ENCODE results near the gene SSC5D. TPM values are rescaled to one million over a fixed set of nuclear protein-coding genes. Genes with fewer than 3 reads are reported as not detected.

SSC5D gene
- total RNA-seq, 1 experiment from 2014 or later = 1.0 TPM

Other genes with a start within 250 kb of the SSC5D start
- 134 and 231 TPM in 2 replicates for gene PPP6R1, start 229.4 kb upstream of the SSC5D start, total RNA-seq (2014; rRNA removed; shearing (Covaris generic); ENCODE audit: low replicate concordance)
- gene HSPBP1, start 208.3 kb upstream of the SSC5D start, total RNA-seq (2014; rRNA removed; shearing (Covaris generic); ENCODE audit: low replicate concordance) = 35.0 and 62.5 TPM in 2 replicates
- 15.5 and 31.0 TPM in 2 replicates for gene BRSK1, start 204.4 kb upstream of the SSC5D start, total RNA-seq (2014; rRNA removed; shearing (Covaris generic); ENCODE audit: low replicate concordance)
- gene TMEM150B, start 163.1 kb upstream of the SSC5D start, total RNA-seq (2014; rRNA removed; shearing (Covaris generic); ENCODE audit: low replicate concordance) = 0.61 TPM in 1 of 2 replicates, not detected in the other
- gene KMT5C, start 148.6 kb upstream of the SSC5D start, total RNA-seq (2014; rRNA removed; shearing (Covaris generic); ENCODE audit: low replicate concordance) = 10.3 and 46.1 TPM in 2 replicates
- gene COX6B2, start 133.7 kb upstream of the SSC5D start, total RNA-seq (2014; rRNA removed; shearing (Covaris generic); ENCODE audit: low replicate concordance) = not detected in 2 replicates
- not detected in 2 replicates for gene GARIN5B, start 125.2 kb upstream of the SSC5D start, total RNA-seq (2014; rRNA removed; shearing (Covaris generic); ENCODE audit: low replicate concordance)
- 0.40 and 0.41 TPM in 2 replicates for gene IL11, start 118.0 kb upstream of the SSC5D start, total RNA-seq (2014; rRNA removed; shearing (Covaris generic); ENCODE audit: low replicate concordance)
- gene TMEM190, start 111.6 kb upstream of the SSC5D start, total RNA-seq (2014; rRNA removed; shearing (Covaris generic); ENCODE audit: low replicate concordance) = not detected in 2 replicates
- gene TMEM238, start 104.1 kb upstream of the SSC5D start, total RNA-seq (2014; rRNA removed; shearing (Covaris generic); ENCODE audit: low replicate concordance) = 0.89 and 8.0 TPM in 2 replicates
- gene RPL28, start 102.5 kb upstream of the SSC5D start, total RNA-seq (2014; rRNA removed; shearing (Covaris generic); ENCODE audit: low replicate concordance) = 959 and 1,311 TPM in 2 replicates
- gene UBE2S, start 80.6 kb upstream of the SSC5D start, total RNA-seq (2014; rRNA removed; shearing (Covaris generic); ENCODE audit: low replicate concordance) = 291 and 1,094 TPM in 2 replicates
- gene SHISA7, start 45.1 kb upstream of the SSC5D start, total RNA-seq (2014; rRNA removed; shearing (Covaris generic); ENCODE audit: low replicate concordance) = not detected in 2 replicates
- gene ISOC2, start 26.8 kb upstream of the SSC5D start, total RNA-seq (2014; rRNA removed; shearing (Covaris generic); ENCODE audit: low replicate concordance) = 102 and 151 TPM in 2 replicates
- not detected in 2 replicates for gene C19orf85, start 23.7 kb upstream of the SSC5D start, total RNA-seq (2014; rRNA removed; shearing (Covaris generic); ENCODE audit: low replicate concordance)
- gene ZNF628, start 11.8 kb upstream of the SSC5D start, total RNA-seq (2014; rRNA removed; shearing (Covaris generic); ENCODE audit: low replicate concordance) = 1.1 and 6.2 TPM in 2 replicates
- gene NAT14, start 3.2 kb upstream of the SSC5D start, total RNA-seq (2014; rRNA removed; shearing (Covaris generic); ENCODE audit: low replicate concordance) = 29.7 and 57.2 TPM in 2 replicates
- gene SBK2, start 48.7 kb downstream of the SSC5D start, total RNA-seq (2014; rRNA removed; shearing (Covaris generic); ENCODE audit: low replicate concordance) = not detected in 2 replicates
- gene SBK3, start 57.1 kb downstream of the SSC5D start, total RNA-seq (2014; rRNA removed; shearing (Covaris generic); ENCODE audit: low replicate concordance) = not detected in 2 replicates
- 5.0 and 8.5 TPM in 2 replicates for gene ZNF579, start 92.4 kb downstream of the SSC5D start, total RNA-seq (2014; rRNA removed; shearing (Covaris generic); ENCODE audit: low replicate concordance)
- gene FIZ1, start 111.1 kb downstream of the SSC5D start, total RNA-seq (2014; rRNA removed; shearing (Covaris generic); ENCODE audit: low replicate concordance) = 6.4 and 12.2 TPM in 2 replicates
- gene ZNF524, start 111.9 kb downstream of the SSC5D start, total RNA-seq (2014; rRNA removed; shearing (Covaris generic); ENCODE audit: low replicate concordance) = 8.4 and 20.3 TPM in 2 replicates
- 3.6 and 8.6 TPM in 2 replicates for gene ZNF865, start 117.2 kb downstream of the SSC5D start, total RNA-seq (2014; rRNA removed; shearing (Covaris generic); ENCODE audit: low replicate concordance)
- 2.8 and 3.5 TPM in 2 replicates for gene ZNF784, start 136.1 kb downstream of the SSC5D start, total RNA-seq (2014; rRNA removed; shearing (Covaris generic); ENCODE audit: low replicate concordance)
- gene ZNF580, start 152.6 kb downstream of the SSC5D start, total RNA-seq (2014; rRNA removed; shearing (Covaris generic); ENCODE audit: low replicate concordance) = 44.3 and 47.5 TPM in 2 replicates
- 119 and 128 TPM in 2 replicates for gene ZNF581, start 155.2 kb downstream of the SSC5D start, total RNA-seq (2014; rRNA removed; shearing (Covaris generic); ENCODE audit: low replicate concordance)
- 26.2 and 54.8 TPM in 2 replicates for gene CCDC106, start 159.8 kb downstream of the SSC5D start, total RNA-seq (2014; rRNA removed; shearing (Covaris generic); ENCODE audit: low replicate concordance)
- 107 and 272 TPM in 2 replicates for gene U2AF2, start 166.6 kb downstream of the SSC5D start, total RNA-seq (2014; rRNA removed; shearing (Covaris generic); ENCODE audit: low replicate concordance)
- 21.2 and 52.5 TPM in 2 replicates for gene EPN1, start 186.8 kb downstream of the SSC5D start, total RNA-seq (2014; rRNA removed; shearing (Covaris generic); ENCODE audit: low replicate concordance)
- gene NLRP9, start 250.0 kb downstream of the SSC5D start, total RNA-seq (2014; rRNA removed; shearing (Covaris generic); ENCODE audit: low replicate concordance) = not detected in 2 replicates